Activated T-cell treated with anti-CD3 and anti-CD28 coated beads, Interleukin-2, amount 50 U/mL, for 1 hour (primary cell): ENCODE results near the gene ZBTB3.
"Not testable (repeated sequence)": the region's sequence is repeated elsewhere in the genome, so short reads cannot be mapped to it uniquely, and the experiment has no call there.

Experiments
- DNase-seq: peaks from one replicate; pipeline ENCODE4 v3.0.0-alpha.2; 2020

The ZBTB3 gene

DNA sequence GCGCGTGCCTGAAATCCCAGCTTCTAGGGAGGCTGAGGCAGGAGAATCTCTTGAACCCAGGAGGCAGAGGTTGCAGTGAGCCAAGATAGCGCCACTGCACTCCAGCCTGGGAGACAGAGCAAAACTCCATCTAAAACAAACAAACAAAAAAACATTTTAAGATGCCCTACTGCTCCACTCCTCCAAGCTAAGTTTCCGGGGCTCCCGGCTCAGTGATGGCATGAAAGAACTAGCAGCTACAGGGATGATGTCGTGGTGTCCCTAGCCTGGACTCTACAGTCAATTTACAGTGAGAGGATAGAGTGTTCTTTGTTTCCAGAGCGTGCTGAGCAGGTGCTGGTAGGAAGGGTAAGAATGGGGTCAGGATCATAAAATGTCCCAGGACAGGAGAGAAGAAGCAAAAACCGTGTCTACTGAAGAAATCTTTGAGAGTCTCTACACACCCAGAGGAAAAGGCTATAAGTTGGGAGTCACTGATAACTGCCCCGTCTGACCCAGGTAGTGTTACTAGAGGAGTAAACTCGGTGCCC, 1.2 kb upstream of the ZBTB3 start:
- DNase-seq, result no peak

GRCh38 chr11:62752994-62753735, 795 bp downstream of the ZBTB3 start:
- DNase-seq, result peak; percentile 21

DNA sequence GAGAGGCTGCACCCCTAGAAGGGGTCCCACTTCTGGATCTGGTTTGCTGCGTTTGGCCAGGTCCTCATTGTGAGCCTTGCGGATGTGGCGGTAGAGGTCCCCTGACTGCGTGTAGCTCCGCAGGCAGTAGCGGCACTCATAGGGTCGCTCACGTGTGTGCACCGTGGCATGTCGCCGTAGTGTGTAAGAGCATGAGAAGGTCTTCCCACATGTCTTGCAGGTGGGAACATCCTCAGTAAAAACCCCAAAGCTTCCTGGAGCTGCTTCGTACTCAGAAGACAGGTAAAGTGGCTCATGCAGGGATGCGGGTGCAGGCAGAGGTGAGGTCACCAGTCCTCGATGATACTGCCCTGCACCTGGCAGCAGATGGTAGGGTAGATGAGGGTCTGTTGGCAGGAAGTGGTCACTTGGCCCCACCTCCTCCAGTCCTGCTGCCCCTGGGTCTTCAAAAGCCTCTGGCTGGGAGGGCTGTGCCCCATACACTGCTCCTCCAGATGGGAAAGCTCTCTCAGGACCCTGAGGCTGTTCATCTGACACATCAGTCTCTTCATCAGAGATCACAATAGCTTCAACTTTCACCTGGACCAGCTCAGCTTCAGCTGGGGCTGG, 1.7 kb downstream of the ZBTB3 start:
- DNase-seq, result no peak

DNA sequence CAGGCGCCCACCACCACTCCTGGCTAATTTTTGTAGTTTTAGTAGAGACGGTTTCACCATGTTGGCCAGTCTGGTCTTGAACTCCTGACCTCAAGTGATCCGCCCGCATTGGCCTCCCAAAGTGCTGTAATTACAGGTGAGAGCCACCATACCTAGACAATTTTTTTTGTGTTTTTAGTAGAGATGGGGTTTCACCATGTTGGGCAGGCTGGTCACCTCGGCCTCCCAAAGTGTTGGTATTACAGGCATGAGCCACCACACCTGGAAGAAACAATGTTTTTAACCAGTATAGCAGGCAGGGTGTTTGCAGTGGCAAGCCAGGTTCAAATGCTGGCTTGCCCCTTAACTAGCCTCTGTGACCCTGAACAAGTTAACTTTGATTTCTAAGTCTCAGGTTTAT, 4.0 kb downstream of the ZBTB3 start:
- DNase-seq, result not testable (repeated sequence)

DNA sequence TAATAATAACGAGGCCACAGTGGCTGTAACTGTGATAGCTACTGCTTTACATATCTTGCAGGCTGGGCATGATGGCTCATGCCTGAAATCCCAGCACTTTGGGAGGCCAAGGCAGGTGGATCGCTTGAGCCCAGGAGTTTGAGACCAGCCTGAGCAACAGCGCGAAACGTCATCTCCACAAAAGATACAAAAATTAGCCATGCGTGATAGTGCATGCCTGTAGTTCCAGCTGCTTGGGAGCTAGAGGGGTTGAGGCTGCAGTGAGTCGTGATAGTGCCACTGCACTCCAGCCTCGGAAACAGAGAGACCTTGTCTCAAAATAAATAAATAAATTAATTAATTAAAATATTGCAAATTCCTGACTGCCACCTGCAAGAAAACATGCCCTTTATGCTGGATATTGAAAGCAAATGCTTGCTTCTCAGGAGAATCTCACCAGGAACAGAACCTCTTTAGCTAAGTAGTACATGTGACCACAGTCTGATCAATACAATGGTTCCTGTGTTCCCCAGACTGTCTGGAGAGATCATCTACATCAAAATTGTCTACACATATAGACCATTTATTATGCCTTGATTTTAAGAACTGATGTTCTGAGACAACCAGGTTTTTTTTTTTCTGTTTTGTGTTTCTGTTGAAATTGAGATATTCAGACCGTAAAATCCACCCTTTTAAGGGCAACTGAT, 6.3 kb downstream of the ZBTB3 start:
- no peak for DNase-seq

DNA sequence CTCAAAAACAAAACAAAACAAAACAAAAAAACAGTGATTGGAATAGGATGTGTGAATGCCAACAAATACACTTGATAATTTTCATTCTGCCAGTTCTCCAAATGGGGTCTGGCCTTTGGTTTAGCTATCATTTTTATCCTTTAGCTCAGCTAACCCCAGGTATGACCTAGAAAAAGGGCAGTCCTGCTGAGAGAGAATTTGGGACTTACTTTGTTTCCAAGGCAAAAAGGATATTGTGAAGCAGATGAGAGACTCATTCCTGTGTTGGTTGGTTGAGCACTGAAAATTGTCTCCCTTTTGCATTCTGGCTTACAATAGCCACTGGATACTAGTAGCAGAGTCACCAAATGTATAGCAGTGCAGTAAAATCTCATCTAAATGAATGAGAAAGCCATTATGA, 16.8 kb downstream of the ZBTB3 start:
- DNase-seq, result no peak

DNA sequence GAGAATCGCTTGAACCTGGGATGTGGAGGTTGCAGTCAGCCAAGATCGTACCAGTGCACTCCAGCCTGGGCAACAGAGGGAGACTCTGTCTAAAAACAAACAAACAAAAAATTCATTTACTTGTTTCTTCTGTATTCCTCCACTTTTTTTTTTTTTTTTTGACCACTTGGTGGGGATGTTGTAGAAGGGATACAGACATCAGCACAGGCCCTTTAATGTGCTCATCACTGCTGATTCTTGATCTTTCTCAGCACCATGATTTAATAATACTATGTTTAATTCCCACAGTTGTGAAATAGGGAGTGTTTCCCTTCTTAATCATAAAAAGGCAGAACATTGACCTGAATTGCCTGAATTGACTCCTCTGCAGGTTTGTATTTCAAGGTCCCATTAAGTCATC, 21.1 kb downstream of the ZBTB3 start:
- DNase-seq, result no peak

DNA sequence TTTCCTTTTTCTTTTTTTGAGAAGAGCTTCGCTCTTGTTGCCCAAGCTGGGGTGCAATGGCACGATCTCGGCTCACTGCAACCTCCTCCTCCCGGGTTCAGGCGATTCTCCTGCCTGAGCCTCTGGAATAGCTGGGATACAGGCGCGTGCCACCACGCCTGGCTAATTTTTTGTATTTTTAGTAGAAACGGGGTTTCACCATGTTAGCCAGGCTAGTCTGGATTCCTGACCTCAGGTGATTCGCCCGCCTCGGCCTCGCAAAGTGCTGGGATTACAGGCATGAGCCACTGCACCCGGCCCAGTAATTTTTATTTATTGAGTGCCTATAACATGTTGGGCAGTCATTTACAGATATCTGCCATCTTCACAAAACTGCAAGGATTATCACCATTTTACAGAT, 23.9 kb downstream of the ZBTB3 start:
- not testable (repeated sequence) for DNase-seq

DNA sequence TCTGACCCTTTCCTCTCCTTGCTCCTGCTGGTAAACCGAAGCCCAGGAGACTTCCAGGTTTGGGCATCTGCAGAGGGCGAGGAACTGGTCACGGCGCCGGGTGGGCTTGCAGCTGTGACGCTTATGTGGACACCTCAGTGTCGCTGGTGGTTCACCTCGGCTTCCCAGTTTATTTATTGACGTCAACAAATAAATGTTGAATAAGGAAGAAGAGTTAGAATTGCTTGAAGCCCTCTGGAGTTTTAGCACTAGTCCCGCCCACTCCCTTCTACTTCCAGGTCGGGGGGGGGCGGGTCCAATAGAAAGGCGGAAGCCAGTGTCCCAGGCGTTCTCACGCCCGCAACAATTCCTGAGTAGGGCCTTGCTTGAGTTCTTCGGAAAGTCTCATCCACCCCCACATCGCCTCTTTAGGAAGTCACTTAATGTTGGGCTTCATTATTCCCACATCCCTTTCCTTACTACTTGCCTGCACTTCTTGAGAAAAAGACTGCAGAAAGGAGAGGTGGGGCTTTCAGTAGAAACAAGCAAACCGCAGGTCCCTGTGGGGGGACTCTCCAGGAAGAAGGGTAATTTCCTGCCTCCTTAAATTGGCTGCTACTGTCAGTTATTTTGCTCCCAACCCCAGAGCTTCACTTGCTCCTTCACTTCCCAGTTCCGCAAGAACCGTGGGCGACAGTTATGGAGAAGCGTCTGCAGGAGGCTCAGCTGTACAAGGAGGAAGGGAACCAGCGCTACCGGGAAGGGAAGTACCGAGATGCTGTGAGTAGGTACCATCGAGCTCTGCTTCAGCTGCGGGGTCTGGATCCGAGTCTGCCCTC, 25.6 kb downstream of the ZBTB3 start, which contains the start of gene TTC9C:
TSS of gene TTC9C (plus strand) at position 316 of the 818 bp plus-strand sequence. CDS start at position 679, 363 bp downstream.
- peak; percentile 79 for DNase-seq

GRCh38 chr11:62727872-62728170, 26.1 kb downstream of the ZBTB3 start:
- peak; percentile 78 for DNase-seq

- DNase-seq, result peak; percentile 98
Measured at GRCh38 chr11:62727165-62727871, 26.6 kb downstream of the ZBTB3 start, which contains the start of gene HNRNPUL2. Gene HNRNPUL2, minus strand, starts transcription at chr11:62727457. Its CDS starts 301 bp downstream, at chr11:62727156.

DNA sequence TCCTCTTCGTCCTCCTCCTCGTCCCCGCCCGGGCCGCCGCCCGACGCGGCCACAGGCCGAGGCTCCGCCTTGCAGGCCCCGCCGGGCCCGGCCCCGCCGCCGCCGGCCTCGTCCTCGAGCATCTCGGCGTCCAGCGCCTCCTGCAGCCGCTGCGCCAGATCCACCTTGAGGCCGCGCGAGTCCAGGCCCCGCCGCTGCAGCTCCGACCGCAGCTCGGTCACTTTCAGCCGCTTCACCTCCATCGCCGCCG, 27.1 kb downstream of the ZBTB3 start:
- DNase-seq, result no peak

- DNase-seq, result no peak
Measured at GRCh38 chr11:62726156-62726914, 27.6 kb downstream of the ZBTB3 start.

DNA sequence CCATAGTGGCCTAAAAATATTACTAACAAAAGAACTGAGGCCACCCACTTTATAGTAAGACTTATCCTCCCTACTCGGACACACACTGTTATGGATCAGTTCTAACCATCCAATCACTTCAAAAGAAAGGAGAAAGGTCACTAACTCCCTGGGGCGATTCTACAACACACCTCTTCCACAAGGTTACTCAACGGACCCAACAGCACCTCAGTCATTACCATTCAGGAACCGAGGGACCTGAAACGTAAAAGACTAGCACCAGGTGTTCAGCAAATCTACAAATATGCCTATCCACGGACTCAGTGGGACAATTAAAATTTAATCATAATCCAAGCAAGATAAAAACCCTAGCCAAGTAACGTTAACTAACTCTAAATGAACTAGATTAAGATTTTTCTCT, 28.3 kb downstream of the ZBTB3 start:
- DNase-seq, result no peak

DNA sequence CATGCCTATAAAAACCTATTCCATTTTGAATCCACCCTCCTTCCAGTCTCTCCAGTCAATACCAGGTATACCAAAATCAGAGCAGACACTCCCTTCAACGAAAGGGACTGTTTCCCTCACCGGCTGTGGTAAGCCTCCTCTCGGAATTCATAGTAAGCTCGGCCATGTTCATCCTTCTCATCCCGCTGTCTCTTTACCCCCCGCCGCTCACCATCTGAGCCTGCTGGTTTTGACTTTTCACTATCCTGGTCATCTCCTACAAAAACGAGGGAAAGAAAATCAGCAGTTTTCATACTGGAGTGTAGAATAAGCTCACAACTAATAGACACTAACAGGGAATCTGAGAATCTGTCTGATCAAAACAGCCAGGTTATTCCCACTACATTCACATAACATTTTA, 29.8 kb downstream of the ZBTB3 start:
- DNase-seq, result peak; percentile 1

- DNase-seq, result no peak
Measured at GRCh38 chr11:62721994-62722393, 32.0 kb downstream of the ZBTB3 start.

GRCh38 chr11:62719302-62719978, 34.5 kb downstream of the ZBTB3 start:
- no peak for DNase-seq

GRCh38 chr11:62716816-62717215, 37.1 kb downstream of the ZBTB3 start:
- no peak for DNase-seq

DNA sequence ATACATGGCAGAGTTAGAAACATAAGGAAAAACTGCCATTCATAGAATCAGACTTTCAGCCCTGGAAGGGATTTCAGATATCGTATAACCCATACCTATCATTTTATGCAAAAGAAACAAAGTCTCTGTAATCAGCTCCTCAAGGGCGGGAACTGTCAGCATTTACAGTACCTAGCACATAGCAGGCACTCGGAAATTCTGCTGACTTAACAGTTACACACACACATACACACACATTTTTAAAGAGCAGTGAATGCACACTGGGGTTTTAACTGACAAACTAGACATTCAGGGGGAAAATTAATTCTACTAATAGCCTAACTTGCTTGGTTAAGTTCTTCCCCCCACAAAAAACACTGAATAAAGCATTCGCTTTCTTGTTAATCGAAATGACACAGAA, 37.8 kb downstream of the ZBTB3 start:
- DNase-seq, result no peak

- no peak for DNase-seq
Measured at GRCh38 chr11:62715150-62716130, 38.5 kb downstream of the ZBTB3 start.
